A549 (cell line): ENCODE results near the gene ARPP21. TPM values are rescaled to one million over a fixed set of nuclear protein-coding genes. Genes with fewer than 3 reads are reported as not detected.

Source experiments
- ATAC-seq, 2 experiments: fragments of 200-7000 bp in 1 of 2; fragments of >200 bp in 1 of 2; cut with Nextera tagmentation in 1 of 2; cut with Tn5 transposase in 1 of 2; 3 replicates each; pipeline versions ENCODE4 v1.8.0 to v1.9.1; 2018 to 2020; ENCODE audit warnings: mild to moderate bottlenecking in 1 of 2, moderate library complexity in 1 of 2
- CTCF ChIA-PET: fragments of 300-600 bp; sonication (Branson Sonifier 250); formaldehyde crosslinking; extraction: SDS; loops from one replicate; lab custom pipeline; 2021; ENCODE audit warnings: antibody characterized with exemption, inconsistent platforms; lab: Yijun Ruan, JAX
- POLR2A ChIA-PET: fragments of 350-600 bp; formaldehyde crosslinking; extraction: SDS; loops from one replicate; lab custom pipeline; 2021; ENCODE audit warnings: antibody characterized with exemption, inconsistent platforms; lab: Yijun Ruan, JAX
- DNase-seq, 2 experiments: peaks; one replicate each; pipeline versions ENCODE4 v3.0.0 to v3.0.0-alpha.2; 2011 to 2016; ENCODE audit warnings: low read depth in 1 of 2, low spot score in 1 of 2
- FAIRE-seq: peaks from 2 replicates; lab custom pipeline; 2011; peaks lifted over from hg19 to GRCh38; lab: Jason Lieb, UNC
- H3K27ac ChIP-seq, 2 experiments: fragments of >200 bp; sonication (Bioruptor Twin); formaldehyde crosslinking; 3 replicates each; pipeline ENCODE4 v1.5.1; 2016 to 2017
- H3K4me1 ChIP-seq: fragments of >200 bp; sonication (Bioruptor Twin); formaldehyde crosslinking; 3 replicates; pipeline ENCODE4 v1.6.1; 2016
- H3K4me2 ChIP-seq: fragments of >200 bp; sonication (Bioruptor Twin); formaldehyde crosslinking; 3 replicates; pipeline ENCODE4 v1.6.1; 2016
- H3K4me3 ChIP-seq: fragments of >200 bp; sonication (Bioruptor Twin); formaldehyde crosslinking; 3 replicates; pipeline ENCODE4 v1.5.1; 2016
- H3K9me3 ChIP-seq: fragments of >200 bp; sonication (Bioruptor Twin); formaldehyde crosslinking; 3 replicates; pipeline ENCODE4 v1.6.1; 2016
- ATOH8 ChIP-seq: fragments of 250-450 bp; sonication (Bioruptor Pico); IDR thresholded peaks from 2 replicates; pipeline ENCODE4 v1.5.0; 2020; ENCODE audit warnings: low read depth, mild to moderate bottlenecking, moderate library complexity
- BCL3 ChIP-seq: fragments of >200 bp; sonication (Bioruptor Twin); formaldehyde crosslinking; IDR thresholded peaks from 3 replicates; pipeline ENCODE4 v1.6.1; 2016
- BHLHE40 ChIP-seq: IDR thresholded peaks from 2 replicates; pipeline ENCODE4 v1.6.1; 2012; ENCODE audit warnings: low read depth, low read length, inconsistent platforms
- CBX2 ChIP-seq: fragments of 200-600 bp; sonication (generic); IDR thresholded peaks from 2 replicates; pipeline ENCODE4 v1.6.1; 2016; ENCODE audit warnings: low read depth, mild to moderate bottlenecking, borderline replicate concordance
- CEBPB ChIP-seq, 2 experiments: fragments of >200 bp in 1 of 2; sonication (Bioruptor Twin) in 1 of 2; formaldehyde crosslinking in 1 of 2; IDR thresholded peaks; 2 replicates each; pipeline ENCODE4 v1.6.1; 2012 to 2016
- CTCF ChIP-seq: fragments of >200 bp; sonication (Bioruptor Twin); formaldehyde crosslinking; IDR thresholded peaks from 3 replicates; pipeline ENCODE4 v1.5.1; 2016
- E2F6 ChIP-seq: IDR thresholded peaks from 2 replicates; pipeline ENCODE4 v1.6.1; 2012; ENCODE audit warnings: low read depth, borderline replicate concordance
- EHF ChIP-seq: fragments of 250-450 bp; sonication (Bioruptor Pico); IDR thresholded peaks from 2 replicates; pipeline ENCODE4 v1.5.0; 2020; ENCODE audit warnings: mild to moderate bottlenecking
- FOXS1 ChIP-seq: fragments of 250-450 bp; sonication (Bioruptor Pico); IDR thresholded peaks from 2 replicates; pipeline ENCODE4 v1.5.0; 2020; ENCODE audit warnings: mild to moderate bottlenecking, moderate library complexity
- HOXB5 ChIP-seq: fragments of 250-450 bp; sonication (Bioruptor Pico); IDR thresholded peaks from 2 replicates; pipeline ENCODE4 v1.5.0; 2020; ENCODE audit warnings: mild to moderate bottlenecking, moderate library complexity
- JUN ChIP-seq, 2 experiments: fragments of >200 bp; sonication (Bioruptor Twin); formaldehyde crosslinking; IDR thresholded peaks; 2 replicates in 1 of 2; 3 replicates in 1 of 2; pipeline ENCODE4 v1.6.1; 2016 to 2017
- JUNB ChIP-seq: fragments of >200 bp; sonication (Bioruptor Twin); formaldehyde crosslinking; IDR thresholded peaks from 2 replicates; pipeline ENCODE4 v1.6.1; 2016
- PHF8 ChIP-seq: fragments of 200-600 bp; sonication (generic); IDR thresholded peaks from 2 replicates; pipeline ENCODE4 v1.6.1; 2016; ENCODE audit warnings: low read depth, mild to moderate bottlenecking, antibody characterized with exemption, moderate library complexity, borderline replicate concordance
- POLR2A ChIP-seq: IDR thresholded peaks from 2 replicates; pipeline ENCODE4 v1.6.1; 2012; ENCODE audit warnings: mild to moderate bottlenecking, low read length
- RARB ChIP-seq: fragments of 250-450 bp; sonication (Bioruptor Pico); IDR thresholded peaks from 2 replicates; pipeline ENCODE4 v1.8.0; 2021; ENCODE audit warnings: mild to moderate bottlenecking, moderate library complexity
- RFX5 ChIP-seq: fragments of 450-650 bp; IDR thresholded peaks from 2 replicates; pipeline ENCODE4 v1.7.1; 2014; ENCODE audit warnings: antibody characterized with exemption, mild to moderate bottlenecking, moderate library complexity
- SMC3 ChIP-seq: fragments of >200 bp; sonication (Bioruptor Twin); formaldehyde crosslinking; IDR thresholded peaks from 3 replicates; pipeline ENCODE4 v1.6.1; 2018; ENCODE audit warnings: inconsistent platforms
- ZC3H11A ChIP-seq: fragments of 450-650 bp; IDR thresholded peaks from 2 replicates; pipeline ENCODE4 v1.6.1; 2014; ENCODE audit warnings: antibody characterized with exemption, mild to moderate bottlenecking
- ZNF302 ChIP-seq: fragments of 250-450 bp; sonication (Bioruptor Pico); IDR thresholded peaks from 2 replicates; pipeline ENCODE4 v1.9.0; 2021; ENCODE audit warnings: inconsistent platforms, mild to moderate bottlenecking, moderate library complexity
- WGBS: methylation state at CpG from one replicate; pipeline ENCODE4 v1.1.6; 2017; ENCODE audit errors: missing lambda C conversion rate; 5-methylcytosine and 5-hydroxymethylcytosine counted together
- polyA plus RNA-seq, 4 experiments: library from polyadenylated mRNA; depleted of rRNA in 3 of 4; stranded (reverse); fragments of >200 nt; fragmentation: RNase III in 1 of 4; extraction: RNeasy Plus Mini Kit Qiagen cat#74134 plus additional on column Dnase treatment in 1 of 4; gene quantifications; 2 replicates in 3 of 4; 3 replicates in 1 of 4; pipeline ENCODE4 v1.2.3, GENCODE V29; 2011 to 2017

Gene ARPP21
- polyA plus RNA-seq, 2 of the 4 experiments (the other 2 are of a cell fraction): 0.03 TPM; not detected in 1

- H3K4me1 ChIP-seq: peaks cover 8% of the 10 kb centered on the region; the same call in 1 of the 3 replicates
- FAIRE-seq (no peak), ATAC-seq (no peak), DNase-seq (no peak)
- H3K9me3 ChIP-seq: no peaks in the 10 kb centered on the region
- CTCF ChIA-PET: interaction anchor here (1.4 to 1.5 kb wide), 2 partner anchors 11 to 147 kb away, joined by 3 to 4 read pairs; no protein-coding TSS in a partner anchor
- WGBS: 42% methylated on average over 2 of the region's 2 CpGs
- no peak overlapping the region for H3K4me3 ChIP-seq
- TF ChIP-seq RARB (CRISPR knock-in tag): no peak
- TF ChIP-seq ZC3H11A: no peak
- no peak for TF ChIP-seq CTCF
- TF ChIP-seq JUN (IDR thresholded peaks at IDR 0.05): no peak
- no peak for TF ChIP-seq BCL3
- no peak for TF ChIP-seq RFX5
- no peak for TF ChIP-seq CBX2
- H3K4me2 ChIP-seq: no peak overlapping the region
- POLR2A ChIA-PET: no interaction called here
- no peak overlapping the region for H3K27ac ChIP-seq
Observed at GRCh38 chr3:35777065-35777464, 137.7 kb downstream of the ARPP21 start.

- DNase-seq: no peak
- no peak for ATAC-seq
- ChIA-PET POLR2A (no interaction called here), CTCF (interaction anchor here (1.4 to 1.5 kb wide), 2 partner anchors 12 to 146 kb away, joined by 3 to 4 read pairs; no protein-coding TSS in a partner anchor)
- 36% methylated on average over 4 of the region's 4 CpGs for WGBS
- Histone ChIP-seq H3K4me1 (0 out of 3 replicates have a peak, but pooled peaks cover 5% of the 10 kb centered on the region), H3K4me3 (no peak overlapping the region), H3K27ac (no peak overlapping the region), H3K4me2 (no peak overlapping the region), H3K9me3 (no peaks in the 10 kb centered on the region)
- FAIRE-seq: no peak
- TF ChIP-seq ATOH8 (CRISPR knock-in tag) (no peak), CTCF (no peak), ZNF302 (CRISPR knock-in tag) (no peak), JUNB (peak; percentile 28; the same call in 1 of the 2 replicates), BHLHE40 (no peak), FOXS1 (no peak)
- TF ChIP-seq, all 56 proteins: peak for 1
Observed at GRCh38 chr3:35777563-35778554, 138.5 kb downstream of the ARPP21 start.

- Histone ChIP-seq H3K4me3 (no peak overlapping the region), H3K4me2 (no peak overlapping the region), H3K9me3 (no peaks in the 10 kb centered on the region), H3K4me1 (0 out of 3 replicates have a peak, but pooled peaks cover 5% of the 10 kb centered on the region), H3K27ac (no peak overlapping the region)
- ChIA-PET CTCF (no interaction called here), POLR2A (no interaction called here)
- ATAC-seq (no peak), FAIRE-seq (no peak), DNase-seq (no peak)
- no peak for TF ChIP-seq HOXB5 (CRISPR knock-in tag)
- TF ChIP-seq ATOH8 (CRISPR knock-in tag): no peak
- TF ChIP-seq FOXS1: no peak
- no peak for TF ChIP-seq RARB (CRISPR knock-in tag)
- no peak for TF ChIP-seq JUN (IDR thresholded peaks at IDR 0.05)
- no peak for TF ChIP-seq PHF8
- TF ChIP-seq ZC3H11A: no peak
- no peak for TF ChIP-seq RFX5
- no peak for TF ChIP-seq SMC3
- TF ChIP-seq CEBPB (IDR thresholded peaks at IDR 0.05): no peak
- no peak for TF ChIP-seq EHF (CRISPR knock-in tag)
- no peak for TF ChIP-seq E2F6
- no peak for TF ChIP-seq POLR2A
Observed at GRCh38 chr3:35779611-35780010, 140.3 kb downstream of the ARPP21 start.
